PC-9 (cell line): ENCODE data around the gene EP400. TPM values are rescaled to one million over a fixed set of nuclear protein-coding genes. Genes with fewer than 3 reads are reported as not detected.

ENCODE experiments used
- BruUV-seq: library from RNA; stranded (reverse); fragments of 400-500 nt; replicated peaks from 2 replicates; lab custom pipeline; 2021; lab: Mats Ljungman, UMichigan
- CTCF ChIA-PET: fragments of 300-600 bp; sonication (Branson Sonifier 250); formaldehyde crosslinking; loops from one replicate; lab custom pipeline; 2022; ENCODE audit warnings: antibody characterized with exemption; lab: Charles Lee
- POLR2A ChIA-PET: fragments of 300-600 bp; sonication (Branson Sonifier 250); formaldehyde crosslinking; loops from one replicate; lab custom pipeline; 2022; ENCODE audit warnings: antibody characterized with exemption; ENCODE audit not compliant: unreplicated experiment; lab: Charles Lee
- DNase-seq, 2 experiments: peaks; one replicate each; pipeline versions ENCODE4 v3.0.0 to v3.0.0-alpha.2; 2015 to 2022; ENCODE audit warnings: mixed read lengths in 1 of 2
- H2AFZ ChIP-seq: fragments of 200-600 bp; sonication (generic); 2 replicates; pipeline ENCODE4 v1.8.1; 2017; ENCODE audit warnings: antibody characterized with exemption
- H3F3A ChIP-seq: fragments of 200-600 bp; sonication (generic); 2 replicates; pipeline ENCODE4 v1.8.1; 2017; ENCODE audit warnings: antibody characterized with exemption, mild to moderate bottlenecking, low read depth; ENCODE audit not compliant: insufficient read depth
- H3K27ac ChIP-seq: fragments of 200-600 bp; sonication (generic); 2 replicates; pipeline ENCODE4 v1.6.1; 2016; ENCODE audit warnings: mixed run types
- H3K27me3 ChIP-seq: fragments of 200-600 bp; sonication (generic); 2 replicates; pipeline ENCODE4 v1.6.1; 2016; ENCODE audit warnings: low read depth, mixed run types; ENCODE audit not compliant: insufficient read depth
- H3K36me3 ChIP-seq: fragments of 200-600 bp; sonication (generic); 2 replicates; pipeline ENCODE4 v1.6.1; 2016; ENCODE audit warnings: low read depth, mixed run types
- H3K4me1 ChIP-seq: fragments of 200-600 bp; sonication (generic); replicated peaks from 2 replicates; pipeline ENCODE4 v1.6.1; 2016; ENCODE audit warnings: mixed run types; ENCODE audit not compliant: insufficient read depth
- H3K4me2 ChIP-seq: fragments of 200-600 bp; sonication (generic); 2 replicates; pipeline ENCODE4 v1.6.1; 2017; ENCODE audit warnings: mixed run types
- H3K4me3 ChIP-seq: fragments of 200-600 bp; sonication (generic); 2 replicates; pipeline ENCODE4 v1.6.1; 2016; ENCODE audit warnings: mixed run types
- H3K79me2 ChIP-seq: fragments of 200-600 bp; sonication (generic); 2 replicates; pipeline ENCODE4 v1.6.1; 2017; ENCODE audit warnings: low read depth, mixed run types
- H3K9me2 ChIP-seq: fragments of 200-600 bp; sonication (generic); 2 replicates; pipeline ENCODE4 v1.8.1; 2017; ENCODE audit warnings: mild to moderate bottlenecking; ENCODE audit not compliant: insufficient read depth
- H3K9me3 ChIP-seq: fragments of 200-600 bp; sonication (generic); 2 replicates; pipeline ENCODE4 v1.8.1; 2016; ENCODE audit warnings: low read depth; ENCODE audit not compliant: insufficient read depth
- H4K20me1 ChIP-seq: fragments of 200-600 bp; sonication (generic); 2 replicates; pipeline ENCODE4 v1.8.1; 2017; ENCODE audit not compliant: insufficient read depth
- CTCF ChIP-seq: fragments of 200-600 bp; sonication (generic); conservative IDR thresholded peaks from 2 replicates; pipeline ENCODE4 v1.6.1; 2017; ENCODE audit warnings: mixed run types, antibody characterized with exemption, mild to moderate bottlenecking, moderate library complexity
- EZH2 ChIP-seq: fragments of 200-600 bp; sonication (generic); IDR thresholded peaks from 2 replicates; pipeline ENCODE4 v1.8.0; 2017; ENCODE audit warnings: antibody characterized with exemption, low read depth
- intact Hi-C: fragments of 100-400 bp; cut with micrococcal nuclease; formaldehyde crosslinking; loops from one replicate; pipeline ENCODE4 v1.10.0; 2022; ENCODE audit not compliant: unreplicated experiment
- total RNA-seq: library from RNA; stranded (reverse); gene quantifications from 2 replicates; pipeline ENCODE4 v1.2.3, GENCODE V29; 2021

Gene EP400
- total RNA-seq, 1 experiment from 2014 or later = 50.3 TPM

- ChIA-PET CTCF (no interaction called here), POLR2A (no interaction called here)
Observed at GRCh38 chr12:131909081-131909751, 40.5 kb upstream of the EP400 start.

DNA sequence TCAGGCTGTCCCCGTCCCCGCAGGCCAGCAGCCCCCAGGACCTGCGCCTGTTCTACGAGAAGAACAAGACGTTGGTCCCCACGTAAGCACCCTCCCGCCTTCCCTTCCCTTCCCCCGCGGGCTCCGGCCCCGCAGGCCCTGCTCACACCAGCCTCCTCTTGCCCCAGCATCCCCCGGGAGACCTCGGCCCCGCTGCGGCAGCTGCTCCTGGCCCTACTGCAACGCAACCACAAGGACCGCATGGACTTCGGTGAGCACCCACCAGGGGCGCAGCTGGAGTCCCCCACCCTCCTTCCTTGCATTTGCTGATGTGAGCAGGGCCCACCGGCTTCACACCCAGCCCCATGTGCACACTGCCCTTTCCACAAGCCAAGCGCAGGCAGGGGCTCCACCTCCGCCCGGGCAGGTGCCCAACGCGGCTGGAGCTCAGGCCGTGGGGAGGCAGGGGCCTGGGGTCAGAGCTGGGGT, 40.0 kb upstream of the EP400 start:
- POLR2A ChIA-PET = no interaction called here
- Histone ChIP-seq H4K20me1 (peaks cover 16% of the 10 kb centered on the region), H2AFZ (no peak overlapping the region), H3K4me1 (no peaks in the 10 kb centered on the region), H3K27me3 (no peaks in the 10 kb centered on the region), H3K4me3 (no peak overlapping the region), H3K79me2 (no peaks in the 10 kb centered on the region), H3F3A (peaks cover 7% of the 10 kb centered on the region; the same call in 1 of the 2 replicates), H3K9me3 (no peaks in the 10 kb centered on the region), H3K36me3 (peaks cover 13% of the 10 kb centered on the region), H3K27ac (no peak overlapping the region), H3K9me2 (no peaks in the 10 kb centered on the region), H3K4me2 (no peak overlapping the region)
- CTCF ChIA-PET = no interaction called here
- BruUV-seq = no TSS peak
- DNase-seq = no peak
- TF ChIP-seq EZH2 = no peak
- no peak for TF ChIP-seq CTCF
- intact Hi-C loops = no loop called here

More at GRCh38 chr12:131909081-131909751, 40.5 kb upstream of the EP400 start:
- no peaks in the 10 kb centered on the region for H3K9me2 ChIP-seq
- H2AFZ ChIP-seq = no peak overlapping the region
- no peak overlapping the region for H3K4me2 ChIP-seq
- H4K20me1 ChIP-seq = peaks cover 16% of the 10 kb centered on the region
- H3K27ac ChIP-seq = no peak overlapping the region
- TF ChIP-seq EZH2 = no peak
- no peak for TF ChIP-seq CTCF
- H3K27me3 ChIP-seq = no peaks in the 10 kb centered on the region
- H3K4me3 ChIP-seq = no peak overlapping the region
- H3K9me3 ChIP-seq = no peaks in the 10 kb centered on the region
- DNase-seq = no peak
- no TSS peak for BruUV-seq
- peaks cover 7% of the 10 kb centered on the region; the same call in 1 of the 2 replicates for H3F3A ChIP-seq
- H3K4me1 ChIP-seq = no peaks in the 10 kb centered on the region
- no peaks in the 10 kb centered on the region for H3K79me2 ChIP-seq
- peaks cover 13% of the 10 kb centered on the region for H3K36me3 ChIP-seq
- intact Hi-C loops = no loop called here

- Histone ChIP-seq H3K9me2 (no peaks in the 10 kb centered on the region), H3K4me3 (no peak overlapping the region), H3K4me1 (no peaks in the 10 kb centered on the region), H3K4me2 (no peak overlapping the region), H3K27ac (no peak overlapping the region), H3F3A (peaks cover 7% of the 10 kb centered on the region; the same call in 1 of the 2 replicates), H2AFZ (no peak overlapping the region), H3K79me2 (no peaks in the 10 kb centered on the region), H4K20me1 (peaks cover 13% of the 10 kb centered on the region), H3K9me3 (no peaks in the 10 kb centered on the region), H3K36me3 (peaks cover 13% of the 10 kb centered on the region), H3K27me3 (no peaks in the 10 kb centered on the region)
- CTCF ChIA-PET = no interaction called here
- POLR2A ChIA-PET = no interaction called here
- TF ChIP-seq EZH2 (no peak), CTCF (no peak)
- BruUV-seq = no TSS peak
- intact Hi-C loops = no loop called here
- DNase-seq = no peak
Observed at GRCh38 chr12:131910302-131911027, 39.3 kb upstream of the EP400 start.
